Naive thymus-derived CD4-positive, alpha-beta T cell (primary cell): ENCODE results near the gene CALN1. TPM values are rescaled to one million over a fixed set of nuclear protein-coding genes. Genes with fewer than 3 reads are reported as not detected.

Experiments used
- ATAC-seq: fragments of 150-1000 bp; cut with Tn5 transposase; 2 replicates; pipeline ENCODE4 v1.10.0; 2021; ENCODE audit warnings: mild to moderate bottlenecking, moderate library complexity
- CTCF ChIA-PET: fragments of 350-600 bp; sonication (Branson Sonifier 250); formaldehyde crosslinking; loops from one replicate; lab custom pipeline; 2021; ENCODE audit warnings: antibody characterized with exemption; lab: Charles Lee
- POLR2A ChIA-PET: fragments of 350-600 bp; sonication (Branson Sonifier 250); formaldehyde crosslinking; loops from one replicate; lab custom pipeline; 2021; ENCODE audit warnings: antibody characterized with exemption, inconsistent platforms; lab: Charles Lee
- DNase-seq, 9 donors: peaks; one replicate each; pipeline versions ENCODE4 v3.0.0 to v3.0.0-alpha.2; 2020 to 2022; ENCODE audit warnings: mixed read lengths in 1 of 9
- H3K27ac ChIP-seq: one replicate; pipeline ENCODE4 v1.7.0; 2013; ENCODE audit warnings: mild to moderate bottlenecking, low read depth, low read length, moderate library complexity
- H3K27me3 ChIP-seq, 2 donors: one replicate each; pipeline ENCODE4 v1.7.0; 2013; ENCODE audit warnings: low read length in 2 of 2, mild to moderate bottlenecking in 2 of 2, moderate library complexity in 2 of 2; ENCODE audit not compliant: control insufficient read depth in 2 of 2, insufficient read depth in 2 of 2
- H3K36me3 ChIP-seq, 3 experiments: 1 replicate in 2 of 3; 2 replicates in 1 of 3; pipeline ENCODE4 v1.7.0; 2013; ENCODE audit warnings: low read length in 3 of 3, mild to moderate bottlenecking in 3 of 3, moderate library complexity in 1 of 3; ENCODE audit not compliant: insufficient read depth in 3 of 3, control insufficient read depth in 2 of 3
- H3K4me1 ChIP-seq, 2 donors: one replicate each; pipeline ENCODE4 v1.7.0; 2013; ENCODE audit warnings: low read length in 2 of 2, mild to moderate bottlenecking in 2 of 2, moderate library complexity in 1 of 2; ENCODE audit not compliant: control insufficient read depth in 2 of 2, insufficient read depth in 2 of 2
- H3K4me3 ChIP-seq: 2 replicates; pipeline ENCODE4 v1.7.0; 2013; ENCODE audit warnings: mild to moderate bottlenecking, low read length
- H3K9me3 ChIP-seq, 3 experiments: 1 replicate in 2 of 3; 2 replicates in 1 of 3; pipeline ENCODE4 v1.7.0; 2013; ENCODE audit warnings: low read length in 3 of 3; ENCODE audit not compliant: control insufficient read depth in 2 of 3
- H3K27ac Mint-ChIP-seq, 9 donors: one replicate each; pipeline ENCODE4 v1.8.0; 2020 to 2022; ENCODE audit warnings: mixed read lengths in 9 of 9, mild to moderate bottlenecking in 8 of 9, moderate library complexity in 5 of 9, inconsistent platforms in 2 of 9
- H3K27me3 Mint-ChIP-seq, 5 donors: one replicate each; pipeline ENCODE4 v1.8.0; 2021 to 2022; ENCODE audit warnings: mixed read lengths in 5 of 5, mild to moderate bottlenecking in 1 of 5
- H3K36me3 Mint-ChIP-seq, 5 donors: one replicate each; pipeline ENCODE4 v1.8.0; 2020 to 2022; ENCODE audit warnings: mixed read lengths in 5 of 5, mild to moderate bottlenecking in 3 of 5, inconsistent platforms in 1 of 5
- H3K4me1 Mint-ChIP-seq, 7 donors: one replicate each; pipeline ENCODE4 v1.8.0; 2020 to 2022; ENCODE audit warnings: mixed read lengths in 7 of 7, mild to moderate bottlenecking in 3 of 7, inconsistent platforms in 1 of 7
- H3K4me3 Mint-ChIP-seq, 10 donors: one replicate each; pipeline ENCODE4 v1.8.0; 2020 to 2022; ENCODE audit warnings: mild to moderate bottlenecking in 10 of 10, mixed read lengths in 10 of 10, moderate library complexity in 6 of 10, inconsistent platforms in 2 of 10
- H3K9me3 Mint-ChIP-seq, 11 donors: one replicate each; pipeline ENCODE4 v1.8.0; 2020 to 2022; ENCODE audit warnings: mixed read lengths in 11 of 11, mild to moderate bottlenecking in 4 of 11, inconsistent platforms in 1 of 11, moderate library complexity in 1 of 11
- intact Hi-C, 2 donors: fragments of 100-400 bp; cut with micrococcal nuclease; formaldehyde crosslinking; loops; one replicate each; pipeline ENCODE4 v1.15.1; 2023
- polyA plus RNA-seq, 2 donors: library from polyadenylated mRNA; unstranded; fragments of 300-500 nt; fragmentation: Illumina TruSeq; gene quantifications; one replicate each; pipeline ENCODE4 v1.2.3, GENCODE V29; 2021
- total RNA-seq, 6 experiments: library from RNA in 5 of 6; stranded (reverse) in 5 of 6; gene quantifications; 1 replicate in 5 of 6; 2 replicates in 1 of 6; pipeline ENCODE4 v1.2.3 and lab custom pipeline; 2021 to 2026

CALN1 gene
- total and polyA plus RNA-seq, 7 experiments from 2014 or later = 0.03 to 0.17 TPM; not detected in 5

- POLR2A ChIA-PET = no interaction called here
- Histone ChIP-seq H3K36me3 (no peaks in the 10 kb centered on the region), H3K27me3 (no peaks in the 10 kb centered on the region), H3K4me3 (no peak overlapping the region), H3K4me1 (no peaks in the 10 kb centered on the region), H3K9me3 (no peaks in the 10 kb centered on the region), H3K27ac (no peak overlapping the region)
- Mint-ChIP-seq H3K36me3 (no peaks in the 10 kb centered on the region), H3K9me3 (peaks cover 11 to 49% (median 17%) of the 10 kb centered on the region in 11 donors), H3K27ac (no peak overlapping the region), H3K27me3 (no peaks in the 10 kb centered on the region), H3K4me1 (peaks cover 0 to 2% (median 0%) of the 10 kb centered on the region in 7 donors), H3K4me3 (no peak overlapping the region)
- intact Hi-C loops = no loop called here
- CTCF ChIA-PET = no interaction called here
- no peak for DNase-seq
- no peak for ATAC-seq
Observed at GRCh38 chr7:72037516-72037915, 374.6 kb downstream of the CALN1 start.

- Mint-ChIP-seq H3K4me1 (peaks cover 0 to 2% (median 0%) of the 10 kb centered on the region in 7 donors), H3K4me3 (no peak overlapping the region), H3K27ac (no peak overlapping the region), H3K9me3 (peaks cover 4 to 42% (median 13%) of the 10 kb centered on the region in 11 donors), H3K27me3 (no peaks in the 10 kb centered on the region), H3K36me3 (no peaks in the 10 kb centered on the region)
- Histone ChIP-seq H3K27me3 (no peaks in the 10 kb centered on the region), H3K27ac (no peak overlapping the region), H3K4me1 (no peaks in the 10 kb centered on the region), H3K4me3 (no peak overlapping the region), H3K36me3 (no peaks in the 10 kb centered on the region), H3K9me3 (no peaks in the 10 kb centered on the region)
- ChIA-PET POLR2A (interaction anchor here (0.7 kb wide), 1 partner anchor 34 kb away, joined by 7 read pairs; no protein-coding TSS in a partner anchor), CTCF (no interaction called here)
- intact Hi-C loops = no loop called here
- DNase-seq (no peak), ATAC-seq (peak; percentile 54)
Observed at GRCh38 chr7:72035266-72035665, 376.9 kb downstream of the CALN1 start.

GRCh38 chr7:72032934-72033333 lies 379.2 kb downstream of the CALN1 start:
- peaks cover 0 to 2% (median 0%) of the 10 kb centered on the region in 7 donors for H3K4me1 Mint-ChIP-seq
- intact Hi-C loops = no loop called here

GRCh38 chr7:72030994-72031667 lies 381.0 kb downstream of the CALN1 start:
- Mint-ChIP-seq H3K9me3 (peaks cover 3 to 32% (median 11%) of the 10 kb centered on the region in 11 donors), H3K4me3 (no peak overlapping the region), H3K4me1 (peaks cover 0 to 2% (median 0%) of the 10 kb centered on the region in 7 donors), H3K27me3 (no peaks in the 10 kb centered on the region), H3K36me3 (no peaks in the 10 kb centered on the region), H3K27ac (no peak overlapping the region)
- POLR2A ChIA-PET = no interaction called here
- Histone ChIP-seq H3K27ac (no peak overlapping the region), H3K4me1 (no peaks in the 10 kb centered on the region), H3K4me3 (no peak overlapping the region), H3K9me3 (no peaks in the 10 kb centered on the region), H3K27me3 (no peaks in the 10 kb centered on the region), H3K36me3 (no peaks in the 10 kb centered on the region)
- intact Hi-C loops = no loop called here
- no peak for DNase-seq
- no peak for ATAC-seq
- CTCF ChIA-PET = no interaction called here

More at GRCh38 chr7:72032934-72033333, 379.2 kb downstream of the CALN1 start:
- H3K4me3 ChIP-seq = no peak overlapping the region
- CTCF ChIA-PET = no interaction called here
- ATAC-seq = no peak
- no peak for DNase-seq
- H3K27me3 ChIP-seq = no peaks in the 10 kb centered on the region
- no peak overlapping the region for H3K27ac ChIP-seq
- Mint-ChIP-seq H3K27ac (no peak overlapping the region), H3K36me3 (no peaks in the 10 kb centered on the region), H3K27me3 (no peaks in the 10 kb centered on the region), H3K9me3 (peaks cover 4 to 37% (median 13%) of the 10 kb centered on the region in 11 donors), H3K4me3 (no peak overlapping the region)
- H3K4me1 ChIP-seq = no peaks in the 10 kb centered on the region
- H3K9me3 ChIP-seq = no peaks in the 10 kb centered on the region
- POLR2A ChIA-PET = no interaction called here
- H3K36me3 ChIP-seq = no peaks in the 10 kb centered on the region

GRCh38 chr7:72028267-72028666 lies 383.9 kb downstream of the CALN1 start:
- H3K27ac Mint-ChIP-seq = no peak overlapping the region
- no peaks in the 10 kb centered on the region for H3K9me3 ChIP-seq
- H3K4me3 Mint-ChIP-seq = no peak overlapping the region
- no peaks in the 10 kb centered on the region for H3K36me3 ChIP-seq
- DNase-seq = no peak
- H3K27me3 ChIP-seq = no peaks in the 10 kb centered on the region
- H3K9me3 Mint-ChIP-seq = peaks cover 0 to 27% (median 10%) of the 10 kb centered on the region in 11 donors
- no peaks in the 10 kb centered on the region for H3K4me1 ChIP-seq
- intact Hi-C loops = no loop called here
- no peak for ATAC-seq
- H3K4me3 ChIP-seq = no peak overlapping the region
- H3K36me3 Mint-ChIP-seq = peaks cover 0 to 3% (median 0%) of the 10 kb centered on the region in 5 donors
- H3K4me1 Mint-ChIP-seq = no peaks in the 10 kb centered on the region
- H3K27ac ChIP-seq = no peak overlapping the region
- no peaks in the 10 kb centered on the region for H3K27me3 Mint-ChIP-seq
- ChIA-PET POLR2A (no interaction called here), CTCF (no interaction called here)

- CTCF ChIA-PET = no interaction called here
- H3K4me3 Mint-ChIP-seq = no peak overlapping the region
- no peaks in the 10 kb centered on the region for H3K4me1 Mint-ChIP-seq
- Histone ChIP-seq H3K36me3 (no peaks in the 10 kb centered on the region), H3K4me1 (no peaks in the 10 kb centered on the region), H3K9me3 (peaks cover 0 to 1% (median 0%) of the 10 kb centered on the region in 3 experiments), H3K27ac (no peak overlapping the region), H3K27me3 (no peaks in the 10 kb centered on the region), H3K4me3 (no peak overlapping the region)
- POLR2A ChIA-PET = no interaction called here
- peaks cover 0 to 3% (median 0%) of the 10 kb centered on the region in 5 donors for H3K36me3 Mint-ChIP-seq
- no peaks in the 10 kb centered on the region for H3K27me3 Mint-ChIP-seq
- peaks cover 0 to 26% (median 13%) of the 10 kb centered on the region in 11 donors for H3K9me3 Mint-ChIP-seq
- DNase-seq (no peak), ATAC-seq (no peak)
- H3K27ac Mint-ChIP-seq = no peak overlapping the region
- intact Hi-C loops = no loop called here
Observed at GRCh38 chr7:72025381-72025960, 386.7 kb downstream of the CALN1 start.
